ENCODE data around the gene ST3GAL2.

DNA sequence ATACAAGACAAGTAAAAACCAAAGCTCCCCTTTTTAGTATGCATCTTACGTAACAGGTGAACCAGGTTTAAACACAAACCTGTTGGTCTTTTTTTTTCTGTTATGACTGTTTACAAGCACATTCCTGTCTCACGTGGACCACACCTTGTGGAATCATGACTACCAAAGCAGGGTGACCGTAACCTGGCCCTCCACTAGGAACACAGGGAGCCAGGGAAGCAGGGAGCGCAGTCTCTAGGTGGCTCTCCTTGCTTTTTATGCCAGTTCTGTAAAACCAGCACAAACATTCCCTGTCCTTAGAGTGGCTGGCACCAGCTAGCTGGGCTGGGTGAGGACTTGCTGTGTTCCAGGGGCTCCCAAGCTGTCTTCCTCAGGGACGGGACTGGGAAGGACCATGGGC is 48.1 kb downstream of the ST3GAL2 start:
- TF ChIP-seq GATA3 (IDR thresholded peaks at IDR 0.05; ENCODE audit: low read depth, low read length): no peak
- no peak for TF ChIP-seq GATA2 (IDR thresholded peaks at IDR 0.05; ENCODE audit: low read depth, low read length)
